GM23338 (cell line): ENCODE data around the gene PLA2G6. TPM values are rescaled to one million over a fixed set of nuclear protein-coding genes. Genes with fewer than 3 reads are reported as not detected.
"Not testable (repeated sequence)": the region's sequence is repeated elsewhere in the genome, so short reads cannot be mapped to it uniquely, and the experiment has no call there.

ENCODE experiments used
- ATAC-seq: fragments of 200-7000 bp; cut with Tn5 transposase; 3 replicates; pipeline ENCODE4 v1.9.1; 2020
- DNase-seq: peaks from one replicate; pipeline ENCODE4 v3.0.0-alpha.2; 2015; ENCODE audit warnings: low spot score
- H2AFZ ChIP-seq: fragments of 200-600 bp; sonication (generic); 2 replicates; pipeline ENCODE4 v1.8.0; 2016; ENCODE audit warnings: antibody characterized with exemption, mild to moderate bottlenecking, moderate library complexity
- H3F3A ChIP-seq: fragments of 200-600 bp; sonication (generic); replicated peaks from 2 replicates; pipeline ENCODE4 v1.8.0; 2017; ENCODE audit warnings: antibody characterized with exemption, mixed run types, low read depth
- H3K27ac ChIP-seq: fragments of 200-600 bp; sonication (generic); 2 replicates; pipeline ENCODE4 v1.6.1; 2016; ENCODE audit warnings: low read depth
- H3K27me3 ChIP-seq: fragments of 200-600 bp; sonication (generic); 2 replicates; pipeline ENCODE4 v1.8.0; 2016; ENCODE audit warnings: mild to moderate bottlenecking, mixed run types, moderate library complexity; ENCODE audit not compliant: insufficient read depth
- H3K36me3 ChIP-seq: fragments of 200-600 bp; sonication (generic); 2 replicates; pipeline ENCODE4 v1.8.0; 2016; ENCODE audit warnings: mild to moderate bottlenecking; ENCODE audit not compliant: insufficient read depth
- H3K4me1 ChIP-seq: fragments of 200-600 bp; sonication (generic); 2 replicates; pipeline ENCODE4 v1.8.0; 2016; ENCODE audit warnings: mild to moderate bottlenecking, moderate library complexity; ENCODE audit not compliant: insufficient read depth
- H3K4me2 ChIP-seq: fragments of 200-600 bp; sonication (generic); 2 replicates; pipeline ENCODE4 v1.7.1; 2017; ENCODE audit warnings: mixed run types
- H3K4me3 ChIP-seq: fragments of 200-600 bp; sonication (generic); 2 replicates; pipeline ENCODE4 v1.6.1; 2016; ENCODE audit warnings: mixed run types
- H3K79me2 ChIP-seq: fragments of 200-600 bp; sonication (generic); replicated peaks from 2 replicates; pipeline ENCODE4 v1.8.0; 2017; ENCODE audit warnings: mild to moderate bottlenecking; ENCODE audit not compliant: insufficient read depth
- H3K9me2 ChIP-seq: fragments of 200-600 bp; sonication (generic); 2 replicates; pipeline ENCODE4 v1.8.0; 2017; ENCODE audit not compliant: insufficient read depth
- H4K20me1 ChIP-seq: fragments of 200-600 bp; sonication (generic); replicated peaks from 2 replicates; pipeline ENCODE4 v1.8.0; 2017; ENCODE audit warnings: mild to moderate bottlenecking; ENCODE audit not compliant: insufficient read depth
- H3K27ac Mint-ChIP-seq: 2 replicates; pipeline ENCODE4 v1.8.0; 2020; ENCODE audit warnings: inconsistent platforms, mild to moderate bottlenecking, moderate library complexity, mixed read lengths
- H3K27me3 Mint-ChIP-seq: 3 replicates; pipeline ENCODE4 v1.8.0; 2022; ENCODE audit warnings: low read depth, mild to moderate bottlenecking, moderate library complexity, mixed read lengths, inconsistent platforms; ENCODE audit not compliant: insufficient read depth, poor library complexity
- H3K36me3 Mint-ChIP-seq: 3 replicates; pipeline ENCODE4 v1.8.0; 2021; ENCODE audit warnings: low read depth, mild to moderate bottlenecking, inconsistent platforms, moderate library complexity, mixed read lengths
- H3K4me1 Mint-ChIP-seq: 3 replicates; pipeline ENCODE4 v1.8.0; 2020; ENCODE audit warnings: mild to moderate bottlenecking, inconsistent platforms, mixed read lengths
- H3K4me3 Mint-ChIP-seq: 3 replicates; pipeline ENCODE4 v1.8.0; 2021; ENCODE audit warnings: moderate library complexity, mild to moderate bottlenecking, inconsistent platforms, mixed read lengths
- H3K9me3 Mint-ChIP-seq: 3 replicates; pipeline ENCODE4 v1.8.0; 2020; ENCODE audit warnings: moderate library complexity, mild to moderate bottlenecking, inconsistent platforms, mixed read lengths
- CREB1 ChIP-seq: fragments of 250-450 bp; sonication (Bioruptor Pico); IDR thresholded peaks from 2 replicates; pipeline ENCODE4 v1.5.0; 2020; ENCODE audit warnings: low read depth, mild to moderate bottlenecking, moderate library complexity
- CTCF ChIP-seq, 2 experiments: fragments of 200-600 bp in 1 of 2; sonication (generic) in 1 of 2; conservative IDR thresholded peaks; 2 replicates each; pipeline versions ENCODE4 v1.5.1 to v1.6.1; 2016 to 2017; ENCODE audit warnings: antibody characterized with exemption in 2 of 2, low read depth in 2 of 2, mild to moderate bottlenecking in 2 of 2, moderate library complexity in 1 of 2
- ETS1 ChIP-seq: IDR thresholded peaks from 2 replicates; pipeline ENCODE4 v1.6.1; 2016; ENCODE audit warnings: antibody characterized with exemption
- EZH2 ChIP-seq: fragments of 200-600 bp; sonication (generic); IDR thresholded peaks from one replicate; pipeline ENCODE4 v1.8.0; 2017; ENCODE audit warnings: antibody characterized with exemption, mild to moderate bottlenecking, low read depth; ENCODE audit not compliant: unreplicated experiment
- JUNB ChIP-seq: IDR thresholded peaks from one replicate; pipeline ENCODE4 v1.6.1; 2016; ENCODE audit warnings: antibody characterized with exemption; ENCODE audit not compliant: unreplicated experiment
- REST ChIP-seq: IDR thresholded peaks from one replicate; pipeline ENCODE4 v1.6.1; 2018; ENCODE audit warnings: antibody characterized with exemption; ENCODE audit not compliant: unreplicated experiment
- STAT1 ChIP-seq: IDR thresholded peaks from one replicate; pipeline ENCODE4 v1.6.1; 2016; ENCODE audit warnings: antibody characterized with exemption; ENCODE audit not compliant: unreplicated experiment
- ZNF462 ChIP-seq: fragments of 250-450 bp; sonication (Bioruptor Pico); IDR thresholded peaks from 2 replicates; pipeline ENCODE4 v1.5.0; 2020; ENCODE audit warnings: mild to moderate bottlenecking, moderate library complexity
- polyA plus RNA-seq: library from polyadenylated mRNA; unstranded; fragments of >200 nt; fragmentation: Nextera tagmentation; extraction: Ambion mirVana; gene quantifications from 2 replicates; pipeline ENCODE4 v1.2.1, GENCODE V29; 2016
- total RNA-seq: library from RNA; depleted of rRNA; stranded (reverse); fragments of >200 nt; shearing (Covaris generic); gene quantifications from 2 replicates; pipeline ENCODE4 v1.2.3, GENCODE V29; 2014

The PLA2G6 gene
- total and polyA plus RNA-seq, 2 experiments from 2014 or later = 4.5 to 12.6 TPM

- TF ChIP-seq ZNF462 (CRISPR knock-in tag) = no peak
- no peak for TF ChIP-seq JUNB
- no peak for TF ChIP-seq ETS1
- TF ChIP-seq CTCF (conservative IDR thresholded peaks at IDR 0.05; ENCODE audit: low read depth in 2 of 2) = no peak
- TF ChIP-seq CREB1 (CRISPR knock-in tag) = no peak
- no peak for TF ChIP-seq REST
- TF ChIP-seq EZH2 = no peak
- no peak for TF ChIP-seq STAT1
Measured at GRCh38 chr22:38120359-38121110, 61.1 kb downstream of the PLA2G6 start (continued).

- not testable (repeated sequence) for H3K27me3 Mint-ChIP-seq, H3K4me1 Mint-ChIP-seq, H3K9me2 ChIP-seq, H3K79me2 ChIP-seq, H3K36me3 Mint-ChIP-seq, H3K27ac Mint-ChIP-seq, H3K4me3 Mint-ChIP-seq, H3F3A ChIP-seq, H3K27me3 ChIP-seq, DNase-seq, H3K4me2 ChIP-seq, H3K4me3 ChIP-seq, ATAC-seq, H3K27ac ChIP-seq, H3K4me1 ChIP-seq, H3K36me3 ChIP-seq, H4K20me1 ChIP-seq, H2AFZ ChIP-seq, H3K9me3 Mint-ChIP-seq
Measured at GRCh38 chr22:38118747-38119146, 62.9 kb downstream of the PLA2G6 start.
